Neutrophil (primary cell): ENCODE measurements around the gene RASSF9.

Experiments
- H3K27ac ChIP-seq: fragments of 200-600 bp; sonication (generic); 2 replicates; pipeline ENCODE4 v1.5.1; 2016; ENCODE audit warnings: mild to moderate bottlenecking, moderate library complexity
- H3K27me3 ChIP-seq: fragments of 200-600 bp; sonication (generic); 2 replicates; pipeline ENCODE4 v1.6.0; 2016; ENCODE audit warnings: mild to moderate bottlenecking
- H3K36me3 ChIP-seq: fragments of 200-600 bp; sonication (generic); 2 replicates; pipeline ENCODE4 v1.5.1; 2017
- H3K4me1 ChIP-seq, 2 experiments: fragments of 200-600 bp in 1 of 2; sonication (generic) in 1 of 2; 1 replicate in 1 of 2; 2 replicates in 1 of 2; pipeline versions ENCODE4 v1.5.1 to v1.6.1; 2013 to 2016; ENCODE audit warnings: low read depth in 1 of 2, low read length in 1 of 2, mild to moderate bottlenecking in 1 of 2, moderate library complexity in 1 of 2; ENCODE audit not compliant: control insufficient read depth in 1 of 2, insufficient read depth in 1 of 2
- H3K4me3 ChIP-seq, 2 experiments: fragments of 200-600 bp in 1 of 2; sonication (generic) in 1 of 2; 1 replicate in 1 of 2; 2 replicates in 1 of 2; pipeline ENCODE4 v1.5.1; 2013 to 2016; ENCODE audit warnings: low read depth in 1 of 2, low read length in 1 of 2, mild to moderate bottlenecking in 1 of 2, moderate library complexity in 1 of 2
- H3K9me3 ChIP-seq: fragments of 200-600 bp; sonication (generic); 2 replicates; pipeline ENCODE4 v1.5.1; 2016
- CTCF ChIP-seq: fragments of 200-600 bp; sonication (generic); IDR thresholded peaks from 2 replicates; pipeline ENCODE4 v1.5.1; 2016; ENCODE audit warnings: antibody characterized with exemption

RASSF9 gene

DNA sequence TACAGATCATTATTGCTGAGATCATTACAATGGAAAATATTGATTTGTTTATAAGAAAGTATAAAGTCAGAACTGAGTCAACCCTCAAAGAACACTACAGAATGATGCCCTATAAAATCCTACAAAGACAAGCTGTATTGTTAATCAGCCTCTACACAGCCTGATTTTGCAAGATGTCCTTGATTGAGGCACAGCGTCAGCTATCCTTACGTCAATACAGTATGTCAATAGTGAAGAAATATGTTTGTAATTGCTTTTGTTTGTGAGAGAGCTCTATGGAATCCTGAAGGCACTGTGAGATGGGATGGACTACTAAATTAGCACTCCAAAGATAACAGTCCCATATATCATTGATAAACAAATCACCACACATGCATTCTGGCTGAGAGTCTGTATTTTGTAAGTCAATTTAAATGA lies 70.7 kb downstream of the RASSF9 start:
- no peak for TF ChIP-seq CTCF
- Histone ChIP-seq H3K27ac (no peak overlapping the region), H3K36me3 (no peaks in the 10 kb centered on the region), H3K9me3 (no peaks in the 10 kb centered on the region), H3K4me1 (no peaks in the 10 kb centered on the region), H3K27me3 (no peaks in the 10 kb centered on the region), H3K4me3 (no peak overlapping the region)

DNA sequence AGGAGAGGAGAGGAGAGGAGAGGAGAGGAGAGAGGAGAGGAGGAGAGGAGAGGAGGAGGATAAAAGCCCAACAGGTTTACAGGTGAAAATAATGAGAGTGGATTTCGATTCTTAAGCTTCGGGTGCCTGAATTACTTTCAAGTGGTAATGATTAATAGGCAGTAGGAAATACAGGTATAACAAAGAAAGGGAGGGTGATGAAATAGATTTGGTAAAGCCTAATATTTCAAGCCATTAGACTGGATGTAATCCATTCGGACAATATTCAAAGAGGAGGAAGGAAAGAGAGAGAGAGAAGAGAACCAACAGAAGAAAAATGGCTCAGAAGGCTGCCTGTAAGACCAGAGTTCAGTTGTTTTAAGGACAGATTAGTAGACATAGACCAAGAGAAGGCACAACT lies 76.6 kb downstream of the RASSF9 start:
- Histone ChIP-seq H3K4me3 (no peak overlapping the region), H3K9me3 (no peaks in the 10 kb centered on the region), H3K27ac (no peak overlapping the region), H3K4me1 (no peaks in the 10 kb centered on the region), H3K27me3 (no peaks in the 10 kb centered on the region), H3K36me3 (no peaks in the 10 kb centered on the region)
- no peak for TF ChIP-seq CTCF

- H3K4me3 ChIP-seq = no peak overlapping the region
- H3K4me1 ChIP-seq = no peaks in the 10 kb centered on the region
- no peaks in the 10 kb centered on the region for H3K36me3 ChIP-seq
- no peaks in the 10 kb centered on the region for H3K27me3 ChIP-seq
- no peak for TF ChIP-seq CTCF
- H3K27ac ChIP-seq = no peak overlapping the region
- no peaks in the 10 kb centered on the region for H3K9me3 ChIP-seq
Observed at GRCh38 chr12:85759091-85759490, 77.1 kb downstream of the RASSF9 start.

DNA sequence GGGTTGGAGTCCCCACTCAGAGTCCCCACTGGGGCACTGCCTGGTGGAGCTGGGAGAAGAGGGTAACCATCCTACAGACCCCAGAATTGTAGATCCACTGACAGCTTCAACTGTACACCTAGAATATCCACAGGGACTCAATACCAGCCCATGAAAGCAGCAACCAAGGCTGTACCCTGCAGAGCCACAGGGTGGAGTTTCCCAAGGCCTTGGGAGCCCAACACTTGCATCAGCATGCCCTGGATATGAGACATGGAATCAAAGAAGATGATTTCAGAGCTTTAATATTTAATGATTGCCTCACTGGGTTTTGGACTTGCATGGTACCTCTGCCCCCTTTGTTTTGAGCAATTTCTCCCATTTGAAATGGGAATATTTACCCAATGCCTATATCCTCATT lies 80.4 kb downstream of the RASSF9 start:
- no peak for TF ChIP-seq CTCF
- Histone ChIP-seq H3K36me3 (no peaks in the 10 kb centered on the region), H3K4me1 (no peaks in the 10 kb centered on the region), H3K9me3 (no peaks in the 10 kb centered on the region), H3K27ac (no peak overlapping the region), H3K27me3 (no peaks in the 10 kb centered on the region), H3K4me3 (no peak overlapping the region)
